ENCODE results near the gene OR8B2. TPM values are rescaled to one million over a fixed set of nuclear protein-coding genes. Genes with fewer than 3 reads are reported as not detected.

The OR8B2 gene
- total RNA-seq, 1 experiment from 2014 or later, result not detected

DNA sequence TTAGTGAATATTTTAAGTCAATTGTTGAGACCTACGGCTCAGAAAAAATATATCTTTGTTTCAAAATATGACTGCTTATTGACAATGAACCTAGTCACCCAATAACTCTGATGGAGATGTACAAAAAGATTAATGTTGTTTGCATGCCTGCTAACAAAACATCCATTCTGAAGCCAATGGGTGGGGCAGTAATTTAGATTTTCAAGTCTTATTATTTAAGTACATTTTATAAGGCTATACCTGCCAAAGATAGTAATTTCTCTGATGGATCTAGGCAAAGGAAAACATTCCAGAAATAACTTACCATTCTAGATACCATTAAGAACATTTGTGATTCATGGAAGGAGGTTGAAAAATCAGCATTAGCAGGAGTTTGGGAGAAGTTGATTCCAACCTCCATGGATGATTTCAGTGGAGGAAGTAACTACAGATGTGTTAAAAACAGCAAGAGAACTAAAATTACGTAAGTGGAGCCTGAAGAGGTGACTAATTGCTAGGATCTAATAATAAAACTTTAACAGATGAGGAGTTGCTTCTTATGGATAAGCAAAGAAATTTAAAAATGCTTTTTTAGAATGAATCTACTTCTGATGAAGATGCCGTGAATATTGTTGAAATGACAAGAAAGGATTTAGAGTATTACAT lies 37.9 kb downstream of the OR8B2 start:
- Histone ChIP-seq H3K4me3 (no peak overlapping the region), H3K27ac (no peak overlapping the region), H3F3A (ENCODE audit: insufficient read depth, low read depth) (no peaks in the 10 kb centered on the region), H3K4me1 (replicated peaks; ENCODE audit: insufficient read depth) (no peaks in the 10 kb centered on the region), H3K79me2 (ENCODE audit: low read depth) (no peaks in the 10 kb centered on the region), H4K20me1 (ENCODE audit: insufficient read depth) (no peaks in the 10 kb centered on the region; the same call in 1 of the 2 replicates), H3K9me3 (ENCODE audit: insufficient read depth, low read depth) (no peaks in the 10 kb centered on the region), H2AFZ (no peak overlapping the region), H3K36me3 (ENCODE audit: low read depth) (no peaks in the 10 kb centered on the region), H3K27me3 (ENCODE audit: insufficient read depth, low read depth) (no peaks in the 10 kb centered on the region), H3K9me2 (ENCODE audit: insufficient read depth) (no peaks in the 10 kb centered on the region), H3K4me2 (no peak overlapping the region)
- POLR2A ChIA-PET (ENCODE audit: unreplicated experiment), result no interaction called here
- no TSS peak for BruUV-seq (replicated peaks)
- TF ChIP-seq, protein P1, sequence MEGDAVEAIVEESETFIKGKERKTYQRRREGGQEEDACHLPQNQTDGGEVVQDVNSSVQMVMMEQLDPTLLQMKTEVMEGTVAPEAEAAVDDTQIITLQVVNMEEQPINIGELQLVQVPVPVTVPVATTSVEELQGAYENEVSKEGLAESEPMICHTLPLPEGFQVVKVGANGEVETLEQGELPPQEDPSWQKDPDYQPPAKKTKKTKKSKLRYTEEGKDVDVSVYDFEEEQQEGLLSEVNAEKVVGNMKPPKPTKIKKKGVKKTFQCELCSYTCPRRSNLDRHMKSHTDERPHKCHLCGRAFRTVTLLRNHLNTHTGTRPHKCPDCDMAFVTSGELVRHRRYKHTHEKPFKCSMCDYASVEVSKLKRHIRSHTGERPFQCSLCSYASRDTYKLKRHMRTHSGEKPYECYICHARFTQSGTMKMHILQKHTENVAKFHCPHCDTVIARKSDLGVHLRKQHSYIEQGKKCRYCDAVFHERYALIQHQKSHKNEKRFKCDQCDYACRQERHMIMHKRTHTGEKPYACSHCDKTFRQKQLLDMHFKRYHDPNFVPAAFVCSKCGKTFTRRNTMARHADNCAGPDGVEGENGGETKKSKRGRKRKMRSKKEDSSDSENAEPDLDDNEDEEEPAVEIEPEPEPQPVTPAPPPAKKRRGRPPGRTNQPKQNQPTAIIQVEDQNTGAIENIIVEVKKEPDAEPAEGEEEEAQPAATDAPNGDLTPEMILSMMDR (conservative IDR thresholded peaks at IDR 0.05), result no peak
- no peak for TF ChIP-seq EZH2 (IDR thresholded peaks at IDR 0.05; ENCODE audit: low read depth)
- CTCF ChIA-PET, result no interaction called here
- no peak for DNase-seq
- intact Hi-C loops (cut with micrococcal nuclease; ENCODE audit: unreplicated experiment), result no loop called here

DNA sequence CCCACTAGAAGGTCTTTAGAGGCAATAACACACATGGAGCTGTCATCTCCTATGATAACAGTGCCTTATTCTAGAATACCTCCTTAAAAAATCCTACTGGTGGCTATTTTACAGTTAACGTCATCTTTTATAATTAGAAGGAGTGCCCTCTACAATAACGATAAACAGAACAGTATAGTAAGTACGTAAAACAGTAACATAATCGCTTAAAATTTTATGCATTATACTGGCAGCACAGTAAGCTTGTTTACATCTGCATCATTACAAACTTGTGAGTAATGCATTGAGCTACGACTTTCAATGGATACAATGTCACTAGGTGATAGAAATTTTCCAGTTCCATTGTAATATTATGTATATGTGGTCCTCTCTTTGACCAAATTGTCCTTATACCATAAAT lies 40.0 kb downstream of the OR8B2 start:
- Histone ChIP-seq H2AFZ (no peak overlapping the region), H3K9me2 (ENCODE audit: insufficient read depth) (no peaks in the 10 kb centered on the region), H3K27ac (no peak overlapping the region), H3K9me3 (ENCODE audit: insufficient read depth, low read depth) (no peaks in the 10 kb centered on the region), H3K27me3 (ENCODE audit: insufficient read depth, low read depth) (no peaks in the 10 kb centered on the region), H4K20me1 (ENCODE audit: insufficient read depth) (no peaks in the 10 kb centered on the region; the same call in 1 of the 2 replicates), H3K4me2 (no peak overlapping the region), H3K79me2 (ENCODE audit: low read depth) (no peaks in the 10 kb centered on the region), H3K4me3 (no peak overlapping the region), H3K36me3 (ENCODE audit: low read depth) (no peaks in the 10 kb centered on the region), H3F3A (ENCODE audit: insufficient read depth, low read depth) (no peaks in the 10 kb centered on the region), H3K4me1 (replicated peaks; ENCODE audit: insufficient read depth) (no peaks in the 10 kb centered on the region)
- no peak for DNase-seq
- intact Hi-C loops (cut with micrococcal nuclease; ENCODE audit: unreplicated experiment), result no loop called here
- TF ChIP-seq EZH2 (IDR thresholded peaks at IDR 0.05; ENCODE audit: low read depth), result no peak
- TF ChIP-seq, protein P1 (conservative IDR thresholded peaks at IDR 0.05), result no peak
- no TSS peak for BruUV-seq (replicated peaks)
- POLR2A ChIA-PET (ENCODE audit: unreplicated experiment), result no interaction called here
- CTCF ChIA-PET, result no interaction called here

DNA sequence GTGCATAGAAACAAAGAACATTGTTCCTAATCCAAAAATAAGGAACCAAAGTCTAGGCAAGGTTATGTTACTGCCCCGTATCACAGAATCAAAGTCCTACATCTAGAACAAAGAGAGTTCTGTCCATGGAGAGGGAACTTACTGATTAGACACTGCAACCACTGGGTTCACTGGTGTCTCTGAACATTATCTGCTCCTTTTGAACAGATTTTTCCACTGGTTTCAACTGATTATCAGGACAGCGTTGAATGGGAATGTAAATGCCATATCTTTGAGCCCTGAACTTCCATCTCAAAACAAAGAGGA lies 44.2 kb downstream of the OR8B2 start:
- Histone ChIP-seq H3K9me2 (ENCODE audit: insufficient read depth) (no peaks in the 10 kb centered on the region), H3K79me2 (ENCODE audit: low read depth) (no peaks in the 10 kb centered on the region), H3K27ac (no peak overlapping the region), H3K4me2 (no peak overlapping the region), H3K4me1 (replicated peaks; ENCODE audit: insufficient read depth) (no peaks in the 10 kb centered on the region), H3K9me3 (ENCODE audit: insufficient read depth, low read depth) (no peaks in the 10 kb centered on the region; the same call in 1 of the 2 replicates), H3F3A (ENCODE audit: insufficient read depth, low read depth) (no peaks in the 10 kb centered on the region), H3K36me3 (ENCODE audit: low read depth) (no peaks in the 10 kb centered on the region), H3K27me3 (ENCODE audit: insufficient read depth, low read depth) (no peaks in the 10 kb centered on the region), H4K20me1 (ENCODE audit: insufficient read depth) (no peaks in the 10 kb centered on the region), H2AFZ (no peak overlapping the region), H3K4me3 (no peak overlapping the region)
- ChIA-PET POLR2A (ENCODE audit: unreplicated experiment) (no interaction called here), CTCF (no interaction called here)
- no peak for DNase-seq
- TF ChIP-seq, protein P1 (conservative IDR thresholded peaks at IDR 0.05), result no peak
- no peak for TF ChIP-seq EZH2 (IDR thresholded peaks at IDR 0.05; ENCODE audit: low read depth)
- intact Hi-C loops (cut with micrococcal nuclease; ENCODE audit: unreplicated experiment), result no loop called here
- BruUV-seq (replicated peaks), result no TSS peak

Measured in PC-9 (cell line).